T-helper 2 cell treated with Interferon-gamma antibody and Interleukin-4, amounts not matched to agents 5 μg/mL and 100 μg/mL, for 36 hours (primary cell): ENCODE data around the gene LIG4.

ENCODE experiments used
- DNase-seq: peaks from one replicate; pipeline ENCODE4 v3.0.0; 2021; ENCODE audit warnings: low spot score
- H3K27ac Mint-ChIP-seq: one replicate; pipeline ENCODE4 v1.8.0; 2021; ENCODE audit warnings: mild to moderate bottlenecking, mixed read lengths
- H3K27me3 Mint-ChIP-seq: one replicate; pipeline ENCODE4 v1.8.0; 2021; ENCODE audit warnings: low read depth, mixed read lengths
- H3K36me3 Mint-ChIP-seq: one replicate; pipeline ENCODE4 v1.8.0; 2021; ENCODE audit warnings: low read depth, mixed read lengths
- H3K4me1 Mint-ChIP-seq: one replicate; pipeline ENCODE4 v1.8.0; 2021; ENCODE audit warnings: low read depth, mixed read lengths
- H3K4me3 Mint-ChIP-seq: one replicate; pipeline ENCODE4 v1.8.0; 2022; ENCODE audit warnings: mild to moderate bottlenecking, moderate library complexity, mixed read lengths
- H3K9me3 Mint-ChIP-seq: one replicate; pipeline ENCODE4 v1.8.0; 2021; ENCODE audit warnings: mixed read lengths

The LIG4 gene

GRCh38 chr13:108214441-108215271 lies 680 bp downstream of the LIG4 start:
- Mint-ChIP-seq H3K27me3 (no peaks in the 10 kb centered on the region), H3K36me3 (peaks cover 19% of the 10 kb centered on the region), H3K4me3 (peak overlapping the region; percentile 81), H3K9me3 (no peaks in the 10 kb centered on the region), H3K27ac (peak overlapping the region; percentile 82), H3K4me1 (peaks cover 43% of the 10 kb centered on the region)
- DNase-seq = no peak

- no peaks in the 10 kb centered on the region for H3K9me3 Mint-ChIP-seq
- peak overlapping the region; percentile 81 for H3K4me3 Mint-ChIP-seq
- no peak for DNase-seq
- H3K36me3 Mint-ChIP-seq = peaks cover 24% of the 10 kb centered on the region
- peak overlapping the region; percentile 72 for H3K27ac Mint-ChIP-seq
- peaks cover 36% of the 10 kb centered on the region for H3K4me1 Mint-ChIP-seq
- no peaks in the 10 kb centered on the region for H3K27me3 Mint-ChIP-seq
Observed at GRCh38 chr13:108213946-108214345, 1.4 kb downstream of the LIG4 start.

- peaks cover 28% of the 10 kb centered on the region for H3K36me3 Mint-ChIP-seq
- no peaks in the 10 kb centered on the region for H3K9me3 Mint-ChIP-seq
- peak overlapping the region; percentile 58 for H3K4me3 Mint-ChIP-seq
- H3K27me3 Mint-ChIP-seq = no peaks in the 10 kb centered on the region
- peaks cover 35% of the 10 kb centered on the region for H3K4me1 Mint-ChIP-seq
- peak overlapping the region; percentile 72 for H3K27ac Mint-ChIP-seq
- DNase-seq = no peak
Observed at GRCh38 chr13:108212886-108213285, 2.5 kb downstream of the LIG4 start.

- Mint-ChIP-seq H3K27me3 (no peaks in the 10 kb centered on the region), H3K27ac (no peak overlapping the region), H3K9me3 (no peaks in the 10 kb centered on the region), H3K4me1 (peaks cover 26% of the 10 kb centered on the region), H3K36me3 (peaks cover 28% of the 10 kb centered on the region), H3K4me3 (no peak overlapping the region)
- no peak for DNase-seq
Observed at GRCh38 chr13:108210551-108210950, 4.8 kb downstream of the LIG4 start.

- no peak for DNase-seq
- Mint-ChIP-seq H3K27ac (no peak overlapping the region), H3K4me1 (peaks cover 26% of the 10 kb centered on the region), H3K4me3 (no peak overlapping the region), H3K9me3 (peaks cover 5% of the 10 kb centered on the region), H3K36me3 (no peaks in the 10 kb centered on the region), H3K27me3 (peaks cover 26% of the 10 kb centered on the region)
Observed at GRCh38 chr13:108200781-108201398, 14.4 kb downstream of the LIG4 start.

- H3K4me1 Mint-ChIP-seq = peaks cover 1% of the 10 kb centered on the region
- no peak overlapping the region for H3K4me3 Mint-ChIP-seq
- H3K27ac Mint-ChIP-seq = no peak overlapping the region
- H3K36me3 Mint-ChIP-seq = no peaks in the 10 kb centered on the region
- peaks cover 23% of the 10 kb centered on the region for H3K9me3 Mint-ChIP-seq
- no peak for DNase-seq
- peaks cover 13% of the 10 kb centered on the region for H3K27me3 Mint-ChIP-seq
Observed at GRCh38 chr13:108195861-108196260, 19.5 kb downstream of the LIG4 start.

GRCh38 chr13:108195146-108195545 lies 20.2 kb downstream of the LIG4 start:
- no peak overlapping the region for H3K4me3 Mint-ChIP-seq

GRCh38 chr13:108194435-108194936 lies 20.9 kb downstream of the LIG4 start:
- no peak for DNase-seq
- Mint-ChIP-seq H3K4me1 (no peaks in the 10 kb centered on the region), H3K9me3 (peaks cover 23% of the 10 kb centered on the region), H3K36me3 (peaks cover 2% of the 10 kb centered on the region), H3K27me3 (peaks cover 9% of the 10 kb centered on the region), H3K27ac (no peak overlapping the region), H3K4me3 (no peak overlapping the region)

More at GRCh38 chr13:108195146-108195545, 20.2 kb downstream of the LIG4 start:
- Mint-ChIP-seq H3K9me3 (peaks cover 23% of the 10 kb centered on the region), H3K4me1 (no peaks in the 10 kb centered on the region), H3K27ac (no peak overlapping the region), H3K36me3 (peaks cover 2% of the 10 kb centered on the region), H3K27me3 (peaks cover 13% of the 10 kb centered on the region)
- no peak for DNase-seq

GRCh38 chr13:108193806-108194205 lies 21.5 kb downstream of the LIG4 start:
- peaks cover 7% of the 10 kb centered on the region for H3K27me3 Mint-ChIP-seq
- DNase-seq = no peak
- no peak overlapping the region for H3K4me3 Mint-ChIP-seq
- peaks cover 2% of the 10 kb centered on the region for H3K36me3 Mint-ChIP-seq
- H3K9me3 Mint-ChIP-seq = peaks cover 26% of the 10 kb centered on the region
- H3K4me1 Mint-ChIP-seq = no peaks in the 10 kb centered on the region
- no peak overlapping the region for H3K27ac Mint-ChIP-seq

GRCh38 chr13:108190897-108191296 lies 24.4 kb downstream of the LIG4 start:
- DNase-seq = no peak
- H3K27me3 Mint-ChIP-seq = no peaks in the 10 kb centered on the region
- H3K4me3 Mint-ChIP-seq = no peak overlapping the region
- H3K9me3 Mint-ChIP-seq = peaks cover 21% of the 10 kb centered on the region
- H3K36me3 Mint-ChIP-seq = peaks cover 2% of the 10 kb centered on the region
- no peak overlapping the region for H3K27ac Mint-ChIP-seq
- H3K4me1 Mint-ChIP-seq = no peaks in the 10 kb centered on the region

- Mint-ChIP-seq H3K36me3 (peaks cover 2% of the 10 kb centered on the region), H3K27me3 (peaks cover 7% of the 10 kb centered on the region), H3K4me3 (no peak overlapping the region), H3K9me3 (peaks cover 8% of the 10 kb centered on the region), H3K4me1 (peaks cover 4% of the 10 kb centered on the region), H3K27ac (no peak overlapping the region)
- DNase-seq = no peak
Observed at GRCh38 chr13:108188260-108188659, 27.1 kb downstream of the LIG4 start.

GRCh38 chr13:108185223-108185622 lies 30.1 kb downstream of the LIG4 start:
- H3K27ac Mint-ChIP-seq = no peak overlapping the region
- no peak overlapping the region for H3K4me3 Mint-ChIP-seq
- H3K9me3 Mint-ChIP-seq = peaks cover 3% of the 10 kb centered on the region
- H3K36me3 Mint-ChIP-seq = no peaks in the 10 kb centered on the region
- peaks cover 7% of the 10 kb centered on the region for H3K27me3 Mint-ChIP-seq
- DNase-seq = no peak
- H3K4me1 Mint-ChIP-seq = peaks cover 5% of the 10 kb centered on the region

- H3K27ac Mint-ChIP-seq = no peak overlapping the region
- no peaks in the 10 kb centered on the region for H3K36me3 Mint-ChIP-seq
- no peak overlapping the region for H3K4me3 Mint-ChIP-seq
Observed at GRCh38 chr13:108182652-108183051, 32.7 kb downstream of the LIG4 start.

GRCh38 chr13:108178078-108178477 lies 37.3 kb downstream of the LIG4 start:
- DNase-seq = no peak
- no peaks in the 10 kb centered on the region for H3K9me3 Mint-ChIP-seq
- no peaks in the 10 kb centered on the region for H3K36me3 Mint-ChIP-seq
- H3K4me1 Mint-ChIP-seq = no peaks in the 10 kb centered on the region
- no peak overlapping the region for H3K4me3 Mint-ChIP-seq
- no peak overlapping the region for H3K27ac Mint-ChIP-seq
- H3K27me3 Mint-ChIP-seq = no peaks in the 10 kb centered on the region

More at GRCh38 chr13:108182652-108183051, 32.7 kb downstream of the LIG4 start:
- peaks cover 5% of the 10 kb centered on the region for H3K4me1 Mint-ChIP-seq
- H3K27me3 Mint-ChIP-seq = peaks cover 7% of the 10 kb centered on the region
- no peak for DNase-seq
- no peaks in the 10 kb centered on the region for H3K9me3 Mint-ChIP-seq
